GM23338 (cell line): ENCODE data around the gene SORCS3. TPM values are rescaled to one million over a fixed set of nuclear protein-coding genes. Genes with fewer than 3 reads are reported as not detected.

Experiments
- ATAC-seq: fragments of 200-7000 bp; cut with Tn5 transposase; 3 replicates; pipeline ENCODE4 v1.9.1; 2020
- DNase-seq: peaks from one replicate; pipeline ENCODE4 v3.0.0-alpha.2; 2015; ENCODE audit warnings: low spot score
- H2AFZ ChIP-seq: fragments of 200-600 bp; sonication (generic); 2 replicates; pipeline ENCODE4 v1.8.0; 2016; ENCODE audit warnings: antibody characterized with exemption, mild to moderate bottlenecking, moderate library complexity
- H3F3A ChIP-seq: fragments of 200-600 bp; sonication (generic); replicated peaks from 2 replicates; pipeline ENCODE4 v1.8.0; 2017; ENCODE audit warnings: antibody characterized with exemption, mixed run types, low read depth
- H3K27ac ChIP-seq: fragments of 200-600 bp; sonication (generic); 2 replicates; pipeline ENCODE4 v1.6.1; 2016; ENCODE audit warnings: low read depth
- H3K27me3 ChIP-seq: fragments of 200-600 bp; sonication (generic); 2 replicates; pipeline ENCODE4 v1.8.0; 2016; ENCODE audit warnings: mild to moderate bottlenecking, mixed run types, moderate library complexity; ENCODE audit not compliant: insufficient read depth
- H3K36me3 ChIP-seq: fragments of 200-600 bp; sonication (generic); 2 replicates; pipeline ENCODE4 v1.8.0; 2016; ENCODE audit warnings: mild to moderate bottlenecking; ENCODE audit not compliant: insufficient read depth
- H3K4me1 ChIP-seq: fragments of 200-600 bp; sonication (generic); 2 replicates; pipeline ENCODE4 v1.8.0; 2016; ENCODE audit warnings: mild to moderate bottlenecking, moderate library complexity; ENCODE audit not compliant: insufficient read depth
- H3K4me2 ChIP-seq: fragments of 200-600 bp; sonication (generic); 2 replicates; pipeline ENCODE4 v1.7.1; 2017; ENCODE audit warnings: mixed run types
- H3K4me3 ChIP-seq: fragments of 200-600 bp; sonication (generic); 2 replicates; pipeline ENCODE4 v1.6.1; 2016; ENCODE audit warnings: mixed run types
- H3K79me2 ChIP-seq: fragments of 200-600 bp; sonication (generic); replicated peaks from 2 replicates; pipeline ENCODE4 v1.8.0; 2017; ENCODE audit warnings: mild to moderate bottlenecking; ENCODE audit not compliant: insufficient read depth
- H3K9me2 ChIP-seq: fragments of 200-600 bp; sonication (generic); 2 replicates; pipeline ENCODE4 v1.8.0; 2017; ENCODE audit not compliant: insufficient read depth
- H4K20me1 ChIP-seq: fragments of 200-600 bp; sonication (generic); replicated peaks from 2 replicates; pipeline ENCODE4 v1.8.0; 2017; ENCODE audit warnings: mild to moderate bottlenecking; ENCODE audit not compliant: insufficient read depth
- H3K27ac Mint-ChIP-seq: 2 replicates; pipeline ENCODE4 v1.8.0; 2020; ENCODE audit warnings: inconsistent platforms, mild to moderate bottlenecking, moderate library complexity, mixed read lengths
- H3K27me3 Mint-ChIP-seq: 3 replicates; pipeline ENCODE4 v1.8.0; 2022; ENCODE audit warnings: low read depth, mild to moderate bottlenecking, moderate library complexity, mixed read lengths, inconsistent platforms; ENCODE audit not compliant: insufficient read depth, poor library complexity
- H3K36me3 Mint-ChIP-seq: 3 replicates; pipeline ENCODE4 v1.8.0; 2021; ENCODE audit warnings: low read depth, mild to moderate bottlenecking, inconsistent platforms, moderate library complexity, mixed read lengths
- H3K4me1 Mint-ChIP-seq: 3 replicates; pipeline ENCODE4 v1.8.0; 2020; ENCODE audit warnings: mild to moderate bottlenecking, inconsistent platforms, mixed read lengths
- H3K4me3 Mint-ChIP-seq: 3 replicates; pipeline ENCODE4 v1.8.0; 2021; ENCODE audit warnings: moderate library complexity, mild to moderate bottlenecking, inconsistent platforms, mixed read lengths
- H3K9me3 Mint-ChIP-seq: 3 replicates; pipeline ENCODE4 v1.8.0; 2020; ENCODE audit warnings: moderate library complexity, mild to moderate bottlenecking, inconsistent platforms, mixed read lengths
- CREB1 ChIP-seq: fragments of 250-450 bp; sonication (Bioruptor Pico); IDR thresholded peaks from 2 replicates; pipeline ENCODE4 v1.5.0; 2020; ENCODE audit warnings: low read depth, mild to moderate bottlenecking, moderate library complexity
- EZH2 ChIP-seq: fragments of 200-600 bp; sonication (generic); IDR thresholded peaks from one replicate; pipeline ENCODE4 v1.8.0; 2017; ENCODE audit warnings: antibody characterized with exemption, mild to moderate bottlenecking, low read depth; ENCODE audit not compliant: unreplicated experiment
- EZH2phosphoT487 ChIP-seq: fragments of 200-600 bp; sonication (generic); IDR thresholded peaks from one replicate; pipeline ENCODE4 v1.8.1; 2018; ENCODE audit warnings: antibody characterized with exemption; ENCODE audit not compliant: unreplicated experiment
- JUNB ChIP-seq: IDR thresholded peaks from one replicate; pipeline ENCODE4 v1.6.1; 2016; ENCODE audit warnings: antibody characterized with exemption; ENCODE audit not compliant: unreplicated experiment
- NANOG ChIP-seq: IDR thresholded peaks from 2 replicates; pipeline ENCODE4 v1.6.1; 2016; ENCODE audit warnings: antibody characterized with exemption, borderline replicate concordance
- STAT1 ChIP-seq: IDR thresholded peaks from one replicate; pipeline ENCODE4 v1.6.1; 2016; ENCODE audit warnings: antibody characterized with exemption; ENCODE audit not compliant: unreplicated experiment
- ZNF114 ChIP-seq: fragments of 250-450 bp; sonication (Bioruptor Pico); IDR thresholded peaks from 2 replicates; pipeline ENCODE4 v1.5.0; 2020; ENCODE audit warnings: mild to moderate bottlenecking, moderate library complexity
- ZNF331 ChIP-seq: fragments of 250-450 bp; sonication (Bioruptor Pico); IDR thresholded peaks from 2 replicates; pipeline ENCODE4 v1.5.0; 2020; ENCODE audit warnings: low read depth, mild to moderate bottlenecking, moderate library complexity
- polyA plus RNA-seq: library from polyadenylated mRNA; unstranded; fragments of >200 nt; fragmentation: Nextera tagmentation; extraction: Ambion mirVana; gene quantifications from 2 replicates; pipeline ENCODE4 v1.2.1, GENCODE V29; 2016
- total RNA-seq: library from RNA; depleted of rRNA; stranded (reverse); fragments of >200 nt; shearing (Covaris generic); gene quantifications from 2 replicates; pipeline ENCODE4 v1.2.3, GENCODE V29; 2014
- TF ChIP-seq, protein P1 (sequence below): IDR thresholded peaks from one replicate; pipeline ENCODE4 v1.6.1; 2018; ENCODE audit warnings: antibody characterized with exemption; ENCODE audit not compliant: unreplicated experiment
- TF ChIP-seq, protein P2 (sequence below): fragments of 250-450 bp; sonication (Bioruptor Pico); IDR thresholded peaks from 2 replicates; pipeline ENCODE4 v1.5.0; 2020; ENCODE audit warnings: mild to moderate bottlenecking, moderate library complexity
- TF ChIP-seq, protein P3 (sequence below), 2 experiments: fragments of 200-600 bp in 1 of 2; sonication (generic) in 1 of 2; conservative IDR thresholded peaks; 2 replicates each; pipeline versions ENCODE4 v1.5.1 to v1.6.1; 2016 to 2017; ENCODE audit warnings: antibody characterized with exemption in 2 of 2, low read depth in 2 of 2, mild to moderate bottlenecking in 2 of 2, moderate library complexity in 1 of 2
- TF ChIP-seq, protein P4 (sequence below): IDR thresholded peaks from 2 replicates; pipeline ENCODE4 v1.6.1; 2016; ENCODE audit warnings: antibody characterized with exemption

The SORCS3 gene
- total and polyA plus RNA-seq, 2 experiments from 2014 or later, result 0.37 to 1.4 TPM

DNA sequence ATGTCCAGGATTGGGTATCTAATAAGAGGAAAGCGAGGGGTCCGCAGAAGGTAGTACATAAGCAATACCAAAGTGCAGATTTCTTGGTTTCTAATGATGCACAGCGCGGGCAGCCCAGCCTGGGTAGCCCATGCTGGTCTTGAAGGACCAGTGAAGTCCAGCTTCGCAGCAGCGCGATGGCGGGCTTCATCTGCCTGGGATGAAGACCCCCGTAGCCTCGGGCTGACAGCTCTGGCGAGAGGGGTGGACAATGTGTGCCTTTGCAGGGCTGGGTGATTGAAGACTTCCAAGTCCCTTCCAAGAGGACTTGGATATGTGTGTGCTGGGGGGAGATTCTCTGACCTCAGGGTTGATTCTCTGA lies 2.2 kb downstream of the SORCS3 start:
- 0 out of 2 replicates have a peak, but pooled peaks cover 7% of the 10 kb centered on the region for H3K4me1 ChIP-seq
- no peak overlapping the region for H3K27ac ChIP-seq
- H3K27ac Mint-ChIP-seq, result no peak overlapping the region
- H3F3A ChIP-seq, result peaks cover 7% of the 10 kb centered on the region
- H3K4me3 ChIP-seq, result peak overlapping the region; percentile 82
- peak overlapping the region; percentile 81 for H3K4me3 Mint-ChIP-seq
- peaks cover 4% of the 10 kb centered on the region for H3K4me1 Mint-ChIP-seq
- no peaks in the 10 kb centered on the region for H3K36me3 ChIP-seq
- TF ChIP-seq EZH2phosphoT487 (no peak), CREB1 (CRISPR knock-in tag) (no peak), JUNB (no peak), EZH2 (no peak), ZNF331 (no peak), STAT1 (no peak), NANOG (no peak), ZNF114 (CRISPR knock-in tag) (no peak)
- TF ChIP-seq, protein P1, sequence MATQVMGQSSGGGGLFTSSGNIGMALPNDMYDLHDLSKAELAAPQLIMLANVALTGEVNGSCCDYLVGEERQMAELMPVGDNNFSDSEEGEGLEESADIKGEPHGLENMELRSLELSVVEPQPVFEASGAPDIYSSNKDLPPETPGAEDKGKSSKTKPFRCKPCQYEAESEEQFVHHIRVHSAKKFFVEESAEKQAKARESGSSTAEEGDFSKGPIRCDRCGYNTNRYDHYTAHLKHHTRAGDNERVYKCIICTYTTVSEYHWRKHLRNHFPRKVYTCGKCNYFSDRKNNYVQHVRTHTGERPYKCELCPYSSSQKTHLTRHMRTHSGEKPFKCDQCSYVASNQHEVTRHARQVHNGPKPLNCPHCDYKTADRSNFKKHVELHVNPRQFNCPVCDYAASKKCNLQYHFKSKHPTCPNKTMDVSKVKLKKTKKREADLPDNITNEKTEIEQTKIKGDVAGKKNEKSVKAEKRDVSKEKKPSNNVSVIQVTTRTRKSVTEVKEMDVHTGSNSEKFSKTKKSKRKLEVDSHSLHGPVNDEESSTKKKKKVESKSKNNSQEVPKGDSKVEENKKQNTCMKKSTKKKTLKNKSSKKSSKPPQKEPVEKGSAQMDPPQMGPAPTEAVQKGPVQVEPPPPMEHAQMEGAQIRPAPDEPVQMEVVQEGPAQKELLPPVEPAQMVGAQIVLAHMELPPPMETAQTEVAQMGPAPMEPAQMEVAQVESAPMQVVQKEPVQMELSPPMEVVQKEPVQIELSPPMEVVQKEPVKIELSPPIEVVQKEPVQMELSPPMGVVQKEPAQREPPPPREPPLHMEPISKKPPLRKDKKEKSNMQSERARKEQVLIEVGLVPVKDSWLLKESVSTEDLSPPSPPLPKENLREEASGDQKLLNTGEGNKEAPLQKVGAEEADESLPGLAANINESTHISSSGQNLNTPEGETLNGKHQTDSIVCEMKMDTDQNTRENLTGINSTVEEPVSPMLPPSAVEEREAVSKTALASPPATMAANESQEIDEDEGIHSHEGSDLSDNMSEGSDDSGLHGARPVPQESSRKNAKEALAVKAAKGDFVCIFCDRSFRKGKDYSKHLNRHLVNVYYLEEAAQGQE, result no peak
- TF ChIP-seq, protein P2, sequence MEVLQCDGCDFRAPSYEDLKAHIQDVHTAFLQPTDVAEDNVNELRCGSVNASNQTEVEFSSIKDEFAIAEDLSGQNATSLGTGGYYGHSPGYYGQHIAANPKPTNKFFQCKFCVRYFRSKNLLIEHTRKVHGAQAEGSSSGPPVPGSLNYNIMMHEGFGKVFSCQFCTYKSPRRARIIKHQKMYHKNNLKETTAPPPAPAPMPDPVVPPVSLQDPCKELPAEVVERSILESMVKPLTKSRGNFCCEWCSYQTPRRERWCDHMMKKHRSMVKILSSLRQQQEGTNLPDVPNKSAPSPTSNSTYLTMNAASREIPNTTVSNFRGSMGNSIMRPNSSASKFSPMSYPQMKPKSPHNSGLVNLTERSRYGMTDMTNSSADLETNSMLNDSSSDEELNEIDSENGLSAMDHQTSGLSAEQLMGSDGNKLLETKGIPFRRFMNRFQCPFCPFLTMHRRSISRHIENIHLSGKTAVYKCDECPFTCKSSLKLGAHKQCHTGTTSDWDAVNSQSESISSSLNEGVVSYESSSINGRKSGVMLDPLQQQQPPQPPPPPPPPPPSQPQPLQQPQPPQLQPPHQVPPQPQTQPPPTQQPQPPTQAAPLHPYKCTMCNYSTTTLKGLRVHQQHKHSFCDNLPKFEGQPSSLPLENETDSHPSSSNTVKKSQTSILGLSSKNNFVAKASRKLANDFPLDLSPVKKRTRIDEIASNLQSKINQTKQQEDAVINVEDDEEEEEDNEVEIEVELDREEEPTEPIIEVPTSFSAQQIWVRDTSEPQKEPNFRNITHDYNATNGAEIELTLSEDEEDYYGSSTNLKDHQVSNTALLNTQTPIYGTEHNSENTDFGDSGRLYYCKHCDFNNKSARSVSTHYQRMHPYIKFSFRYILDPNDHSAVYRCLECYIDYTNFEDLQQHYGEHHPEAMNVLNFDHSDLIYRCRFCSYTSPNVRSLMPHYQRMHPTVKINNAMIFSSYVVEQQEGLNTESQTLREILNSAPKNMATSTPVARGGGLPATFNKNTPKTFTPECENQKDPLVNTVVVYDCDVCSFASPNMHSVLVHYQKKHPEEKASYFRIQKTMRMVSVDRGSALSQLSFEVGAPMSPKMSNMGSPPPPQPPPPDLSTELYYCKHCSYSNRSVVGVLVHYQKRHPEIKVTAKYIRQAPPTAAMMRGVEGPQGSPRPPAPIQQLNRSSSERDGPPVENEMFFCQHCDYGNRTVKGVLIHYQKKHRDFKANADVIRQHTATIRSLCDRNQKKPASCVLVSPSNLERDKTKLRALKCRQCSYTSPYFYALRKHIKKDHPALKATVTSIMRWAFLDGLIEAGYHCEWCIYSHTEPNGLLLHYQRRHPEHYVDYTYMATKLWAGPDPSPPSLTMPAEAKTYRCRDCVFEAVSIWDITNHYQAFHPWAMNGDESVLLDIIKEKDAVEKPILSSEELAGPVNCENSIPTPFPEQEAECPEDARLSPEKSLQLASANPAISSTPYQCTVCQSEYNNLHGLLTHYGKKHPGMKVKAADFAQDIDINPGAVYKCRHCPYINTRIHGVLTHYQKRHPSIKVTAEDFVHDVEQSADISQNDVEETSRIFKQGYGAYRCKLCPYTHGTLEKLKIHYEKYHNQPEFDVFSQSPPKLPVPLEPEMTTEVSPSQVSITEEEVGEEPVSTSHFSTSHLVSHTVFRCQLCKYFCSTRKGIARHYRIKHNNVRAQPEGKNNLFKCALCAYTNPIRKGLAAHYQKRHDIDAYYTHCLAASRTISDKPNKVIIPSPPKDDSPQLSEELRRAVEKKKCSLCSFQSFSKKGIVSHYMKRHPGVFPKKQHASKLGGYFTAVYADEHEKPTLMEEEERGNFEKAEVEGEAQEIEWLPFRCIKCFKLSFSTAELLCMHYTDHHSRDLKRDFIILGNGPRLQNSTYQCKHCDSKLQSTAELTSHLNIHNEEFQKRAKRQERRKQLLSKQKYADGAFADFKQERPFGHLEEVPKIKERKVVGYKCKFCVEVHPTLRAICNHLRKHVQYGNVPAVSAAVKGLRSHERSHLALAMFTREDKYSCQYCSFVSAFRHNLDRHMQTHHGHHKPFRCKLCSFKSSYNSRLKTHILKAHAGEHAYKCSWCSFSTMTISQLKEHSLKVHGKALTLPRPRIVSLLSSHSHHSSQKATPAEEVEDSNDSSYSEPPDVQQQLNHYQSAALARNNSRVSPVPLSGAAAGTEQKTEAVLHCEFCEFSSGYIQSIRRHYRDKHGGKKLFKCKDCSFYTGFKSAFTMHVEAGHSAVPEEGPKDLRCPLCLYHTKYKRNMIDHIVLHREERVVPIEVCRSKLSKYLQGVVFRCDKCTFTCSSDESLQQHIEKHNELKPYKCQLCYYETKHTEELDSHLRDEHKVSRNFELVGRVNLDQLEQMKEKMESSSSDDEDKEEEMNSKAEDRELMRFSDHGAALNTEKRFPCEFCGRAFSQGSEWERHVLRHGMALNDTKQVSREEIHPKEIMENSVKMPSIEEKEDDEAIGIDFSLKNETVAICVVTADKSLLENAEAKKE (CRISPR knock-in tag), result no peak
- TF ChIP-seq, protein P3, sequence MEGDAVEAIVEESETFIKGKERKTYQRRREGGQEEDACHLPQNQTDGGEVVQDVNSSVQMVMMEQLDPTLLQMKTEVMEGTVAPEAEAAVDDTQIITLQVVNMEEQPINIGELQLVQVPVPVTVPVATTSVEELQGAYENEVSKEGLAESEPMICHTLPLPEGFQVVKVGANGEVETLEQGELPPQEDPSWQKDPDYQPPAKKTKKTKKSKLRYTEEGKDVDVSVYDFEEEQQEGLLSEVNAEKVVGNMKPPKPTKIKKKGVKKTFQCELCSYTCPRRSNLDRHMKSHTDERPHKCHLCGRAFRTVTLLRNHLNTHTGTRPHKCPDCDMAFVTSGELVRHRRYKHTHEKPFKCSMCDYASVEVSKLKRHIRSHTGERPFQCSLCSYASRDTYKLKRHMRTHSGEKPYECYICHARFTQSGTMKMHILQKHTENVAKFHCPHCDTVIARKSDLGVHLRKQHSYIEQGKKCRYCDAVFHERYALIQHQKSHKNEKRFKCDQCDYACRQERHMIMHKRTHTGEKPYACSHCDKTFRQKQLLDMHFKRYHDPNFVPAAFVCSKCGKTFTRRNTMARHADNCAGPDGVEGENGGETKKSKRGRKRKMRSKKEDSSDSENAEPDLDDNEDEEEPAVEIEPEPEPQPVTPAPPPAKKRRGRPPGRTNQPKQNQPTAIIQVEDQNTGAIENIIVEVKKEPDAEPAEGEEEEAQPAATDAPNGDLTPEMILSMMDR (conservative IDR thresholded peaks at IDR 0.05; ENCODE audit: low read depth in 2 of 2), result no peak
- TF ChIP-seq, protein P4, sequence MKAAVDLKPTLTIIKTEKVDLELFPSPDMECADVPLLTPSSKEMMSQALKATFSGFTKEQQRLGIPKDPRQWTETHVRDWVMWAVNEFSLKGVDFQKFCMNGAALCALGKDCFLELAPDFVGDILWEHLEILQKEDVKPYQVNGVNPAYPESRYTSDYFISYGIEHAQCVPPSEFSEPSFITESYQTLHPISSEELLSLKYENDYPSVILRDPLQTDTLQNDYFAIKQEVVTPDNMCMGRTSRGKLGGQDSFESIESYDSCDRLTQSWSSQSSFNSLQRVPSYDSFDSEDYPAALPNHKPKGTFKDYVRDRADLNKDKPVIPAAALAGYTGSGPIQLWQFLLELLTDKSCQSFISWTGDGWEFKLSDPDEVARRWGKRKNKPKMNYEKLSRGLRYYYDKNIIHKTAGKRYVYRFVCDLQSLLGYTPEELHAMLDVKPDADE, result no peak
- DNase-seq (no peak), ATAC-seq (no peak)
- no peaks in the 10 kb centered on the region for H4K20me1 ChIP-seq
- no peaks in the 10 kb centered on the region for H3K79me2 ChIP-seq
- H3K27me3 Mint-ChIP-seq, result peaks cover 60% of the 10 kb centered on the region
- peak overlapping the region; percentile 94; the same call in 1 of the 2 replicates for H3K4me2 ChIP-seq
- no peaks in the 10 kb centered on the region for H3K9me2 ChIP-seq
- peaks cover 66% of the 10 kb centered on the region for H3K27me3 ChIP-seq
- no peaks in the 10 kb centered on the region; the same call in 2 of the 3 replicates for H3K9me3 Mint-ChIP-seq
- H2AFZ ChIP-seq, result peak overlapping the region; percentile 83
- H3K36me3 Mint-ChIP-seq, result no peaks in the 10 kb centered on the region
